ENCODE results near the gene TGM2. TPM values are rescaled to one million over a fixed set of nuclear protein-coding genes. Genes with fewer than 3 reads are reported as not detected.

The TGM2 gene
- total RNA-seq, result under 1 TPM; 0.52 to 0.71 (median 0.63) TPM

DNA sequence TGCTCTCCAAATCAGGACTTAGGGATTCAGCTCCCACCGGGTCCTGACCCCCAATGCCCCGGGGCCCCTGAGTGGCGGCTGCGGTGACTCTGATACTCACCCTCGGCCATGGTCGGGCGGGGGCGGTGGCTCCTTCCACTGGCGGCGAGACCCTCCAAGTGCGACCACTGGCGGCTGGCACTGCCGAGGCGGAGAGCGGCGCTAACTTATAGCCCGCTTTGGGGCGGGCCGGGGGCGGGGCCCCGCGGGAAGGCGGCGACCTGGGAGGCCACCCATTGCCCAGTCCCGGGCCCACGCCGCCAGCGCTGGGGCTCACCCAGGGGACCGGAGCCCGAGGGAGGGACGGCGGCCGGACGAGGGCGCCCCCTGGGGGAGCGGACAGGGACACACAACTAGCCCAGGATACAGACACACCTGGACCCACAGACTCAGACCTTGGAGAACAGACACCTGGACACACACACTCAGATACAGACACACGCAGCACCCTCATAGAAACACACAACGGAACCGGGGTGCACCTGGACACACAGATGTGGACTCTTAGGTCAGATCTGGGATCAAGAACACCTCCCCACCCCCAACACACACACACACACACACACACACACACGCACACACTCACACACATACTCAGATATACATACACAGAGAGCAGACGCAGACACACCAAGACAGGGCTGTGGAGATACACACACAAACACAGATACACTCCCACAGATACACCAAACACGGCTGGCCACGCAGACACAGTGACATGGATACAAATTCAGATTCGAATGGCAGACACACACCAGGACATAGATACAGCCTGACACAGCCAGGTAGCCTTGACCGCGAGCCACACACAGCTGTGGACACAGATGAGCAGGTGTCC, at the start of gene TGM2:
TSS of gene TGM2 (minus strand) at position 182 of the 877 bp plus-strand sequence. CDS start at position 110, 72 bp downstream.
- peak; percentile 61 to 74 for ATAC-seq
- Mint-ChIP-seq H3K4me1 (ENCODE audit: low read depth) (peaks cover 9% of the 10 kb centered on the region), H3K36me3 (ENCODE audit: insufficient read depth) (no peaks in the 10 kb centered on the region), H3K4me3 (peak within 1 kb of the TSS; percentile 47), H3K9me3 (no peaks in the 10 kb centered on the region), H3K27me3 (ENCODE audit: low read depth) (peaks cover 28% of the 10 kb centered on the region)
- no peak for DNase-seq

DNA sequence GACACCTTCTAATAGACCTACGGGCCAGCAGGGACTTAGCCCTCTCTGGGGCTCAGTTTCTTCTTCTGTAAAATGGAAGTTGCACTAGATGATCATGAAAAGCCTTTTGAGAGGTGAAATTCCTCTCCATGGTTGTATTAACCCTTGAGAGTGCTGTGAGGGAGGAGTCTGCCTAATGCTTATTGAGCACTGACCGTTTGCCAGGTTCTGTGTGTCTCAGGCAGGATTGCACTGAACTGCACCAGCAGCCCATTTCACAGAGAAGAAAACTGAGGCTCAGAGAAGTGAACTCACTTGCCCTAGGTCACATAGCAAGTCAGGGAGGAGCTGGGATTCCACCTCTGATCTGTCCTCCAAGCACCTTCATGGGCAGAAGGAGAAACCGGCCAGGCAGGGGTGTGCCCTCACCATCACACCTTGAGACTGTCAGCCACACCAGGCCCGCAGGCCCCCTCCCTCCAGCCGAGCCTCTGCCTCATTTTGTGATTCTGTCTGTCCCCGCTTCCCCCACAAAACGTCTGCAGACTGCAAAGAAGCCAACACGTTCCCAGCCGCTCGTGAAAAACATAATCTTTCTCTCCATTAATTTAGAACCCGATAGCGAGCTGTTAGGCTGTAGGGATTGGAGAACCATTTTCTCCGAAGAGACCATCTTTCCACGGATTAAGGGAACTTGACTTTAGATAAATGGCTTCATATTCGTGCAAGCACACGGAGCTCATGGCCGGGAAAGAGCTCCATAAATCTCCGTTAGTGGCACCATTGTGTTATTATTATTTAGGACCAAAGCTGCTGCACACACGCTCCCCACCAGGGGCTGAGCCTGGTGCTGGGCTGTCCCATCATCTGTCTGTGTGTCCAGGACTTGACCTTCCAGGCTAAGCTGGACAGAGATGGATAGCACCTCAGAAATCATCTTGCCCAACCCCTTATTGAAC, 49.5 kb upstream of the TGM2 start:
- Mint-ChIP-seq H3K4me3 (no peak overlapping the region), H3K4me1 (ENCODE audit: low read depth) (no peaks in the 10 kb centered on the region), H3K9me3 (no peaks in the 10 kb centered on the region), H3K36me3 (ENCODE audit: insufficient read depth) (no peaks in the 10 kb centered on the region), H3K27me3 (ENCODE audit: low read depth) (peaks cover 7% of the 10 kb centered on the region)
- DNase-seq, result no peak
- no peak for ATAC-seq

DNA sequence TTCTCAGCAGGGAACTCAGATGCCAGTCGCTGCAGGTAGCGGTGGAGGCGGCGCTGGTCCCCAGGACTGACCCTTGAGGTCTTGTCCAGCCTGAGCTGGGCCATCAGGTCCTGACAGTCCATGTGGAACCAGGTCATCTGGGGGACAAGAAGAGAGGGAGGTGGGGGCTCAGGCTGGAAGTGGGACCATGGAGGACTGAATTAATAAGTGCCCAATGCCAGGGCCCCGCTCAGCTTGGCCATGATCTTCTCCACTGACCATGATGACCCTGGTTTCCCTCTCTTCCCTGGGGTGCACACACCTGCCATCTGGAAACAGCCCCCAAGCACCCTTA, 48.5 kb upstream of the TGM2 start:
- Mint-ChIP-seq H3K4me1 (ENCODE audit: low read depth) (no peaks in the 10 kb centered on the region), H3K27me3 (ENCODE audit: low read depth) (peaks cover 8% of the 10 kb centered on the region), H3K36me3 (ENCODE audit: insufficient read depth) (no peaks in the 10 kb centered on the region), H3K4me3 (no peak overlapping the region), H3K9me3 (no peaks in the 10 kb centered on the region)
- no peak for ATAC-seq
- DNase-seq, result no peak

DNA sequence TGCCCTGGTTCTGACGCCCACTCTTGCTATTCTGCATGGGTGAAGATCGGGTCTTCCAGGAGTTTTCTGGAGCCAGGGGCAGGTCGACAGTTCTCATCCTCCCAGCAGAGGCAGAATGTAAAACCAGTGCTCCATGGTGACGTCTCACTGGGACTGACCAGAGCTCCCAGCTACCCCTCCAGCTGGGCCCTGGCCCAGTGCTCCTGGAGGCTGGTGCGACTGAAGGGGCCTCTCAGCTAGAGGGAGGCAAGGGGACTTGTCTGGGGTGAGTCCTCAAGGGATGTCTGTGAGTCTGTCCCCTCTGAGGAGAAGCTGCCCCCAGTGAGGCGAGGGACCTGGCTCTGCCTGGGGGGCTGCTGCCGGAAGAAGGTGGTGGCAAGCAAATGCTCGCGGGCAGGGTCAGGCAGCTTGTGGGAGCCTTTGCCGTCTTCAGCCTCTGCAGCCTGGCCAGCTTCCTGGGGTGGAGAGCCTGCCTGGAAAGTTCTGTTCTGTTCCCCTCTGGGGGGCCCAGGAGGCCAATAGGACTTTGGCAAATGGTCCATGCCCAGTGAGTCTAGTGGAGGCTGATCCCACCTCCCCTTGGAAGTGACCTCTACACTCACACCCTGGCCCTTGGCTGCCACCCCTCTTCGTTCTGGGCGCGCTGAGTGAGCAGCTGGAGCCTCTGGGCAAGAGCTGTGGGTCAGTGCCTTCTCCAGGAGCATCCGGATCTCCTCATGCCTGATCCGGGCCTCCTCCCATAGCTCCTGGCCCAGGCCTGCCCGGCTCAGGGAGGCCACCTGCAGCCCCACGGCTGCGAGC, 47.9 kb upstream of the TGM2 start:
- Mint-ChIP-seq H3K36me3 (ENCODE audit: insufficient read depth) (no peaks in the 10 kb centered on the region), H3K27me3 (ENCODE audit: low read depth) (peaks cover 10% of the 10 kb centered on the region), H3K4me1 (ENCODE audit: low read depth) (no peaks in the 10 kb centered on the region), H3K4me3 (no peak overlapping the region), H3K9me3 (no peaks in the 10 kb centered on the region)
- no peak for ATAC-seq
- no peak for DNase-seq

DNA sequence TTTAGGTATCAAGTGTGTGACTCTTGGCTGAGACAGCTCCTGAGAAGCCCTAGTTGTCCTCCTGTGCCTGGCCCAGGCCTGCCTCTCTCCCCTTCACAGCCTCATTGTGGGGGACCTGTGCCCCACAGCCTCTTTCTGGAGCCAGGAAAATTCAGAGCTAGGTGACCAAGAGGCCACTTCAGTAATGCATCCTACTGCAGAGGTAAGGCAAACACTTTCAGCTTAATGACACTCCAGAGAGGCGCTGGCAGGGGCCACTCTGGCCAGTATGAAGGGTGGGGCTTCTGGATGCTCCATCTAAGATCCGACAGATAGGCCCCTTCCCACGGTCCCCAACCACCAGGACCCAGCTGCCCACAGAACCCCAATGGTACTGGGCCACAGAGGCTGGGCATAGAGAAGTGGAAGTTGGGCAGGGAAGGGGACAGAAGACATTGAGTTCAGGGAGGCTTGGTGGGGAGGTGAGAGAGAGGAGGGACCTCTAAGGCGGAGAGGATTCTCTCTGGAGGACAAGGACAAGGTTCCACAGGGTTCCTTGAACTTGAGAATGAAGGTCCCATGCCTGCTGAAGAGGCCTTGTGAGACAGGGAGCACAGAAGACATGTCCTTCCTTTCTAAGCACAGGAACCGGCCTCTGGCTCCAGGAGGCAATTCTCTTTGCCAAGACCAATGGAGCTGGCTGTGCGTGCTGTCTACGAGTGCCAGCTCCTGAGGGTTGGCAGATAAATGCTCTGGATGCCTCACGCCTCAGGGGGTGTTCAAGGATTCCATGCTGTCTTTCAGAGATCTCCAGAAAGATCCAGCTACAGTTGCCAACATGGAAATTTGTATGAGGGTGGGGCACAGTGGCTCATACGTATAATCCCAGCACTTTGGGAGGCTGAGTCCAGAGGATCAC, 46.4 kb upstream of the TGM2 start:
- DNase-seq, result no peak
- ATAC-seq, result no peak
- no peaks in the 10 kb centered on the region for H3K36me3 Mint-ChIP-seq (ENCODE audit: insufficient read depth)
- no peaks in the 10 kb centered on the region for H3K4me1 Mint-ChIP-seq (ENCODE audit: low read depth)
- no peaks in the 10 kb centered on the region for H3K9me3 Mint-ChIP-seq
- peaks cover 10% of the 10 kb centered on the region for H3K27me3 Mint-ChIP-seq (ENCODE audit: low read depth)
- H3K4me3 Mint-ChIP-seq, result no peak overlapping the region

DNA sequence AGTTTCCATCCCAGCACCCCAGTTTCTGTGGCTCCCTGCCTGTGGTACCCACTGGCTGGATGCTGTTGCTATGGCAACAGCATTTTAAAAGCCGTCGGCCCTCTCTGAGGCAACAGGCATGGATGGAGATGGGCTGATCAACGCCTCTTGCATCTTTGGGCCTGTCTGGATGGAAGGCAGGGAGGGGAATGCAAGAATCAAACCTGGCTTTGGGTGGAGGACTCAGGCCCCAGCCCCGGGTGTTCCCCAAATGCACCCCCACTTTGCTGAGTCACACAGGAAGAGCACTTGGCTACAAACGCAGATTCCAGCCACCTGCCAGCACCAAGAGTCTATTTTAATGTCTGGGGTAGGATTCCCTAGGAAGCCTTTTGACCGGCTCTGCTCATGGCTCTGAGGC, 45.7 kb upstream of the TGM2 start:
- Mint-ChIP-seq H3K36me3 (ENCODE audit: insufficient read depth) (no peaks in the 10 kb centered on the region), H3K27me3 (ENCODE audit: low read depth) (peaks cover 10% of the 10 kb centered on the region), H3K4me3 (no peak overlapping the region), H3K9me3 (no peaks in the 10 kb centered on the region), H3K4me1 (ENCODE audit: low read depth) (no peaks in the 10 kb centered on the region)
- no peak for ATAC-seq
- DNase-seq, result no peak

DNA sequence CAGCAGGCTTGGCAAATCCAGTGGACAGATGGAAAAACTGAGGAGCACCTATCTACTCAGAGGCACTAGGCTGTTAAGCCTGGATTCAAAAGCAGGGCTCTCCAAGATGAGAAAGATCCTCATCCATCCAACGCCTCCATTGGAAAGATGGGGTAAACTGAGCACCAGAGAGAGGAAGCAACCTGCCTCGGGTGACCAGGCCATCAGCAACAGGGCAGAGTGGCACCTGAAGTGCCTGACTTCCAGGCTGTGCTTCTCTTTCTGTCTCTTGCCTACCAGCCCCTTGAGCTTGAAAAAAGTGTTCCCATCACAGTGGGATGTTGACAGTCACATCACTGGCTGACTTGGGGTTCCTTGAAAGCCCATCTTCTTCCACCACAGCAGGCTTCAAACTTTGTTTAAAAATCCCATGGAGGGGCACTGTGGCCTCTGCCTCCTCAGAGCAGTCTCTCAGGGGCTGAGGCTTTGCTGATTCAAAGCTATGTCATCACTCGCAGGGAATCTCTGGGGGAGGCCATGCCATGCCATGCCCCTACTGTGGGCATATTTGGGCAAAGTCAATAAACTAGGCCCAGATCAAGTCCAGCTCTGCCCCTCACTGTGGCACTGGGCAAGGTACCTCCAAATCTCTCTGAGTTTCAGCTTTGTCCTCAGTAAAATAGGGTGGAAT, 44.8 kb upstream of the TGM2 start:
- no peak for DNase-seq
- H3K27me3 Mint-ChIP-seq (ENCODE audit: low read depth), result peaks cover 10% of the 10 kb centered on the region
- no peaks in the 10 kb centered on the region for H3K4me1 Mint-ChIP-seq (ENCODE audit: low read depth)
- no peak overlapping the region for H3K4me3 Mint-ChIP-seq
- no peak for ATAC-seq
- no peaks in the 10 kb centered on the region for H3K9me3 Mint-ChIP-seq
- no peaks in the 10 kb centered on the region for H3K36me3 Mint-ChIP-seq (ENCODE audit: insufficient read depth)

DNA sequence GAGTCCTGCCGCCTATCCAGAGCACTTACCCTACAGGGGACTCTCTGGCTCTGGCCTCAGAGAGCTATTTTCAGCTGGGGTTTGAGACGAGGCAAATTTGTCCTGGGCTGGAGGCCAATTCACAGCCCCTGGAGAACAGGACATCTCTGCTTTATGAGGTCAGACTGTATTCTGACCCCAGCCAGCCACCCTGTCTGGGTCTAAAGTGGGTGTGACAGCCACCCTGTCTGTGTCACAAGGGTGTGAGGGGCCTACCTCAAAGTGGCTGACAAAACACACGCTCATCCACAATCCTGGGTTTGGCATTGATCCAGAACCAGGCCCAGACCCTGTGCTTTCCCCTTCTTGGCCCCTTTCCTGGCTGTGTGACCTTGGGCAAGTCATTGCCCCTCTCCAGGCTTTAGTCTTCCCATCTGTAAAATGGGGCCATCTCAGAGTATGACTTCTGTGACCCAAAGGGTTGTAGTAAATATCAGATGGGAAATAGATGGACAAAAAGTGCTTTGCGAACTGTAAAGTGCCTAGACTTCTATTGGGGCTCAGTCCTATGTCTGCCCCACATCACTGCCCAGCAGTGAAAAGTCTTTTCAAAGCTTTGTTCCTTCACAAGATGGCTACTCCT, 44.1 kb upstream of the TGM2 start:
- Mint-ChIP-seq H3K36me3 (ENCODE audit: insufficient read depth) (no peaks in the 10 kb centered on the region), H3K4me1 (ENCODE audit: low read depth) (no peaks in the 10 kb centered on the region), H3K27me3 (ENCODE audit: low read depth) (peaks cover 6% of the 10 kb centered on the region), H3K9me3 (no peaks in the 10 kb centered on the region), H3K4me3 (no peak overlapping the region)
- no peak for ATAC-seq
- DNase-seq, result no peak

DNA sequence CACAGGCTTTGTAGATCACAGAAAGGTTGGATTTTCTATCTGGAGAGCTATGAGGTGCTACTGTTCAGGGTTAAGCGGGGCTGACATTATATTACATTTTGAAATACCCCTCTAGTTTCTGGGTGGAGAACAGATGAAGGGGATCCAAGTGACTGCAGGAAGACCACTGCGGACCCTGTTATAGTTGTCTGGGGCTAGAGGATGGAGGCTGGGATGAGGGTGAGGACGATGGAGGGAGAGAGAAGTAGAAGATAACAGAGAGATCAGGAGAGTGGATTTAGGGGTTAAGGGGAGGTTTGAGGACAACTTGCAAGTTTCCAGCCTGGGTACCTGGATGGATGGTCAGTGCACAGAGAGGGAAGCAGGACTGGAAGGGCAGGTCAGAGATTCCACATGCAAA, 43.5 kb upstream of the TGM2 start:
- no peak overlapping the region for H3K4me3 Mint-ChIP-seq
- no peaks in the 10 kb centered on the region for H3K4me1 Mint-ChIP-seq (ENCODE audit: low read depth)
- no peaks in the 10 kb centered on the region for H3K9me3 Mint-ChIP-seq
- H3K27me3 Mint-ChIP-seq (ENCODE audit: low read depth), result peaks cover 6% of the 10 kb centered on the region
- H3K36me3 Mint-ChIP-seq (ENCODE audit: insufficient read depth), result no peaks in the 10 kb centered on the region
- DNase-seq, result no peak
- no peak for ATAC-seq

DNA sequence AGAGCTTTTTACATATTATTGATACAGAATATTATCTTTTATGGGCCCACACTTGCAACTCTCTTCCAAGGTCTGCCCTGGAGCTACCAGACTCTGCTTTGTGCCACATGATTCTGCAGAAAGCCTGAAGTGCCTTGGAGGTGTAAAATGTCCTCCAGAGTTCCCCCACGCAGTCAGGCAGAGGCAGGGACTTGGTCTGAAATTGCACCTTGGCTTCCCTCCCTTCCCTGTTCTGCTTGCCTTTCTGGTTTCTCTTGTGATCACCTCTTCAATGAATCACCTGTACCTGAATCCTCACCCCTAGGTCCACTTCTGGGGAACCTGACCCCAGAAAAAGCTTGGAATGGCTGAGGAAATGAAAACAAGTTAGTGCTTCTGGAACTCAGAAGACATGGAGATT, 43.0 kb upstream of the TGM2 start:
- Mint-ChIP-seq H3K4me1 (ENCODE audit: low read depth) (no peaks in the 10 kb centered on the region), H3K27me3 (ENCODE audit: low read depth) (peaks cover 6% of the 10 kb centered on the region), H3K4me3 (no peak overlapping the region), H3K9me3 (no peaks in the 10 kb centered on the region), H3K36me3 (ENCODE audit: insufficient read depth) (no peaks in the 10 kb centered on the region)
- DNase-seq (no peak), ATAC-seq (no peak)

DNA sequence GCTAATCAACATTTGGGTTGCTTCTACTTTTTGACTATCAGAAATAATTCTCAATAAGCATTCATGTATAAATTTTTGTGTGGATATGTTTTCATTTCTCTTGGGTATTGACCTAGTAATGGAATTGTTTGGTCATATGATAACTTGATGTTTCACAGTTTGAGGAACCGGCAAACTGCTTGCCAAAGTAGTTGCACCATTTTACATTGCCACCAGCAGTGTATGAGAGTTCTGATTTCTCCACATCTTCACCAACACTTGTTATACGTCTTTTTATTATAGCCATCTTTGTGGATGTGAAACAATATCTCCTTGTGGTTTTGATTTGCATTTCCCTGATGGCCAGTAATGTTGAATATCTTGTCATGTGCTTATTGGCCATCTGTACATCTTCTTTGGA, 42.6 kb upstream of the TGM2 start:
- Mint-ChIP-seq H3K4me1 (ENCODE audit: low read depth) (no peaks in the 10 kb centered on the region), H3K4me3 (no peak overlapping the region), H3K9me3 (no peaks in the 10 kb centered on the region), H3K36me3 (ENCODE audit: insufficient read depth) (no peaks in the 10 kb centered on the region), H3K27me3 (ENCODE audit: low read depth) (peaks cover 6% of the 10 kb centered on the region)
- DNase-seq (no peak), ATAC-seq (no peak)

DNA sequence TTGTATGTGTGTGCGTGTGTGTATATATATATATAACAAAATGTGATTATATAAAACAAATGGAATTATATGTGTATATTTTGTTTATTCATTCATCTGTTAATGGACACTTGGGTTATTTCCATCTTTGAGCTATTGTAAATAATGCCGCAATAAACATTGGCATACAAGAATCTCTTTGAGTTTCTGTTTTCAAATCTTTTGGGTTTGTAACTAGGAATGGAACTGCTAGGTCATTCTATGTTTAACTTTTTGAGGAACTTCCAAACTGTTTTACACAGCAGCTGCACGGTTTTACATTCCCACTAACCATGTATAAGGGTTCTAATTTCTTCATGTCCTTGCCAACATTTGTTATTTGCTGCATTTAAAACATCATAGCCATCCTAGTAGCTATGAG, 39.9 kb upstream of the TGM2 start:
- H3K27me3 Mint-ChIP-seq (ENCODE audit: low read depth), result peaks cover 3% of the 10 kb centered on the region
- no peak overlapping the region for H3K4me3 Mint-ChIP-seq
- DNase-seq (no peak), ATAC-seq (no peak)
- no peaks in the 10 kb centered on the region for H3K4me1 Mint-ChIP-seq (ENCODE audit: low read depth)
- no peaks in the 10 kb centered on the region for H3K9me3 Mint-ChIP-seq
- H3K36me3 Mint-ChIP-seq (ENCODE audit: insufficient read depth), result no peaks in the 10 kb centered on the region

DNA sequence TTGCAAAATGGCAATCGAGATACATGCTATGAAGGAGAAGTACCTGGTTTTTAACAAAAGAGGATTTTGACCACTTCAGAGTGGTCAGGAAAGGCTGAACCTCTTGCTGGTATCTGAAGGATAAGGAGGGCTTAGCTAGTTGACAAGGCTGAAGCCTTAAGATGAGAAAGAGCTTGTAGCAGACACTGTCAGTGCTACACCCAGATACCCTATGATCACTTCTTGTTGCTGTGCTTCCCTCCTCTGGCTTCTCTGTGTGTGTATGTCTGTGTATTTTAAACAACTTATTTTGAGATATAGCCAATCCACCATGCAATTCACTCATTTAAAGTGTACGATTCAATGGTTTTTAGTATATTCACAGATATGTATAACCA, 38.9 kb upstream of the TGM2 start:
- Mint-ChIP-seq H3K4me3 (no peak overlapping the region), H3K27me3 (ENCODE audit: low read depth) (peaks cover 3% of the 10 kb centered on the region), H3K36me3 (ENCODE audit: insufficient read depth) (no peaks in the 10 kb centered on the region), H3K9me3 (no peaks in the 10 kb centered on the region), H3K4me1 (ENCODE audit: low read depth) (no peaks in the 10 kb centered on the region)
- ATAC-seq (no peak), DNase-seq (no peak)
